HCT116 (cell line): ENCODE data around the gene RASGRF2. TPM values are rescaled to one million over a fixed set of nuclear protein-coding genes. Genes with fewer than 3 reads are reported as not detected.

Experiments
- ATAC-seq: fragments of 200-7000 bp; cut with Tn5 transposase; 2 replicates; pipeline ENCODE4 v1.9.1; 2020; ENCODE audit warnings: mild to moderate bottlenecking, moderate library complexity
- BruUV-seq: library from RNA; stranded (reverse); fragments of 400-500 nt; replicated peaks from 2 replicates; lab custom pipeline; 2021; lab: Mats Ljungman, UMichigan
- CTCF ChIA-PET: fragments of 300-600 bp; sonication (Branson Sonifier 250); formaldehyde crosslinking; loops from one replicate; lab custom pipeline; 2021; ENCODE audit warnings: antibody characterized with exemption; lab: Charles Lee
- POLR2A ChIA-PET: fragments of 300-600, 350-600 bp; sonication (Branson Sonifier 250); formaldehyde crosslinking; loops from one replicate; lab custom pipeline; 2021; ENCODE audit warnings: antibody characterized with exemption; lab: Charles Lee
- RAD21 ChIA-PET, 2 experiments: fragments of 300-600 bp; sonication (Branson Sonifier 250); formaldehyde crosslinking; loops; one replicate each; lab custom pipeline; 2023; ENCODE audit warnings: low total read pairs in 2 of 2; ENCODE audit not compliant: uncharacterized antibody in 2 of 2, unreplicated experiment in 2 of 2, low non-redundant PET in 1 of 2; lab: Charles Lee
- DNase-seq: peaks from one replicate; pipeline ENCODE4 v3.0.0-alpha.2; 2010; ENCODE audit warnings: low read depth, low spot score
- H2AFZ ChIP-seq: fragments of 200-600 bp; shearing (Covaris generic), sonication (generic); 2 replicates; pipeline ENCODE4 v1.6.1; 2017; ENCODE audit warnings: low read depth, mixed run types, mixed read lengths, antibody characterized with exemption, low read length; ENCODE audit not compliant: poor library complexity, severe bottlenecking
- H3K27ac ChIP-seq: 2 replicates; pipeline ENCODE4 v1.5.1; 2012; ENCODE audit warnings: low read depth, low read length
- H3K27me3 ChIP-seq: fragments of 200-600 bp; sonication (generic); 2 replicates; pipeline ENCODE4 v1.6.1; 2016; ENCODE audit warnings: mixed run types, low read length, mixed read lengths; ENCODE audit not compliant: insufficient read depth
- H3K36me3 ChIP-seq, 2 experiments: fragments of 200-500 bp in 1 of 2; fragments of 200-600 bp in 1 of 2; sonication (Bioruptor generic) in 1 of 2; sonication (generic) in 1 of 2; 2 replicates each; pipeline versions ENCODE4 v1.5.1 to v1.6.1; 2014 to 2016; ENCODE audit warnings: low read length in 2 of 2, inconsistent platforms in 1 of 2, mixed read lengths in 1 of 2, mixed run types in 1 of 2; ENCODE audit not compliant: insufficient read depth in 2 of 2, control insufficient read depth in 1 of 2
- H3K4me1 ChIP-seq, 2 experiments: fragments of 200-600 bp in 1 of 2; sonication (generic) in 1 of 2; 2 replicates each; pipeline versions ENCODE4 v1.5.1 to v1.6.1; 2012 to 2017; ENCODE audit warnings: low read length in 2 of 2, inconsistent platforms in 1 of 2, mild to moderate bottlenecking in 1 of 2, mixed read lengths in 1 of 2, mixed run types in 1 of 2, moderate library complexity in 1 of 2; ENCODE audit not compliant: insufficient read depth in 2 of 2, control insufficient read depth in 1 of 2
- H3K4me2 ChIP-seq: fragments of 200-600 bp; sonication (generic); 2 replicates; pipeline ENCODE4 v1.6.1; 2017; ENCODE audit warnings: mixed run types, low read length, mixed read lengths
- H3K4me3 ChIP-seq, 2 experiments: fragments of 200-600 bp in 1 of 2; sonication (generic) in 1 of 2; replicated peaks in 1 of 2; 2 replicates each; pipeline ENCODE4 v1.5.1; 2011 to 2016; ENCODE audit warnings: low read length in 2 of 2, control low read depth in 1 of 2, low read depth in 1 of 2, mild to moderate bottlenecking in 1 of 2, mixed read lengths in 1 of 2, mixed run types in 1 of 2
- H3K79me2 ChIP-seq: fragments of 200-600 bp; sonication (generic); 2 replicates; pipeline ENCODE4 v1.6.1; 2017; ENCODE audit warnings: mild to moderate bottlenecking, mixed run types, low read length, moderate library complexity, mixed read lengths; ENCODE audit not compliant: insufficient read depth
- H3K9ac ChIP-seq: fragments of 200-600 bp; sonication (generic); 2 replicates; pipeline ENCODE4 v1.6.1; 2016; ENCODE audit warnings: low read length, mixed read lengths
- H3K9me2 ChIP-seq: fragments of 200-600 bp; sonication (generic), shearing (Covaris generic); 2 replicates; pipeline ENCODE4 v1.6.1; 2017; ENCODE audit warnings: mixed run types, mild to moderate bottlenecking, moderate library complexity; ENCODE audit not compliant: insufficient read depth
- H3K9me3 ChIP-seq, 2 experiments: fragments of 200-500 bp in 1 of 2; fragments of 200-600 bp in 1 of 2; sonication (Bioruptor generic) in 1 of 2; sonication (generic) in 1 of 2; 2 replicates each; pipeline ENCODE4 v1.6.1; 2014 to 2017; ENCODE audit warnings: low read length in 2 of 2, mixed read lengths in 2 of 2, inconsistent platforms in 1 of 2, low read depth in 1 of 2, mild to moderate bottlenecking in 1 of 2, mixed run types in 1 of 2, moderate library complexity in 1 of 2; ENCODE audit not compliant: control insufficient read depth in 1 of 2, insufficient read depth in 1 of 2
- H4K20me1 ChIP-seq: fragments of 200-600 bp; sonication (generic), shearing (Covaris generic); 2 replicates; pipeline ENCODE4 v1.6.1; 2017; ENCODE audit warnings: mixed run types, mild to moderate bottlenecking, moderate library complexity; ENCODE audit not compliant: insufficient read depth
- ATF3 ChIP-seq: IDR thresholded peaks from 2 replicates; pipeline ENCODE4 v1.6.1; 2012
- CBX3 ChIP-seq: IDR thresholded peaks from 2 replicates; pipeline ENCODE4 v1.6.1; 2012; ENCODE audit warnings: low read depth
- EGR1 ChIP-seq: IDR thresholded peaks from 2 replicates; pipeline ENCODE4 v1.6.1; 2012; ENCODE audit warnings: low read depth
- FOSL1 ChIP-seq: IDR thresholded peaks from 2 replicates; pipeline ENCODE4 v1.6.1; 2012; ENCODE audit warnings: low read depth
- JUND ChIP-seq: IDR thresholded peaks from 2 replicates; pipeline ENCODE4 v1.6.1; 2012
- POLR2AphosphoS5 ChIP-seq: IDR thresholded peaks from 2 replicates; pipeline ENCODE4 v1.6.1; 2011; ENCODE audit warnings: mild to moderate bottlenecking, low read depth, low read length, moderate library complexity
- RAD21 ChIP-seq: IDR thresholded peaks from 2 replicates; pipeline ENCODE4 v1.6.1; 2012; ENCODE audit warnings: low read depth, mild to moderate bottlenecking
- TCF7L2 ChIP-seq: IDR thresholded peaks from 2 replicates; pipeline ENCODE4 v1.7.0; 2011; ENCODE audit warnings: borderline replicate concordance, inconsistent platforms; ENCODE audit not compliant: insufficient read depth, insufficient read length; ENCODE audit errors: extremely low read depth
- ZBTB33 ChIP-seq: IDR thresholded peaks from 2 replicates; pipeline ENCODE4 v1.6.1; 2011; ENCODE audit warnings: mild to moderate bottlenecking, low read length, moderate library complexity; ENCODE audit not compliant: insufficient replicate concordance; ENCODE audit errors: extremely low read depth
- intact Hi-C: fragments of 100-400 bp; cut with micrococcal nuclease; formaldehyde crosslinking; loops from 2 replicates; pipeline ENCODE4 v1.10.0; 2022
- total RNA-seq: library from RNA; stranded (reverse); gene quantifications from one replicate; pipeline ENCODE4 v1.2.1, GENCODE V29; 2021; ENCODE audit not compliant: unreplicated experiment

Gene RASGRF2
- total RNA-seq, 1 experiment from 2014 or later = 0.05 TPM

GRCh38 chr5:80919678-80920196 lies 40.4 kb upstream of the RASGRF2 start:
- no peak for DNase-seq
- no peak for ATAC-seq
- no peak overlapping the region for H3K4me2 ChIP-seq

GRCh38 chr5:80920333-80920732 lies 39.8 kb upstream of the RASGRF2 start:
- H3K27me3 ChIP-seq = no peaks in the 10 kb centered on the region
- no peaks in the 10 kb centered on the region for H3K9me3 ChIP-seq
- no peak for DNase-seq
- no peaks in the 10 kb centered on the region for H3K36me3 ChIP-seq
- intact Hi-C loops = no loop called here
- H3K79me2 ChIP-seq = no peaks in the 10 kb centered on the region
- no peak for ATAC-seq
- no peak overlapping the region for H2AFZ ChIP-seq
- CTCF ChIA-PET = no interaction called here
- no peaks in the 10 kb centered on the region for H4K20me1 ChIP-seq
- H3K4me1 ChIP-seq = no peaks in the 10 kb centered on the region
- TF ChIP-seq TCF7L2 (no peak), JUND (no peak), CBX3 (no peak), EGR1 (no peak), FOSL1 (no peak), POLR2AphosphoS5 (no peak), ZBTB33 (no peak), RAD21 (no peak)
- POLR2A ChIA-PET = no interaction called here
- RAD21 ChIA-PET = no interaction called here
- H3K4me2 ChIP-seq = no peak overlapping the region
- H3K4me3 ChIP-seq = no peak overlapping the region
- no peak overlapping the region for H3K9ac ChIP-seq
- BruUV-seq = no TSS peak
- H3K9me2 ChIP-seq = no peaks in the 10 kb centered on the region
- H3K27ac ChIP-seq = no peak overlapping the region

More at GRCh38 chr5:80919678-80920196, 40.4 kb upstream of the RASGRF2 start:
- H3K79me2 ChIP-seq = no peaks in the 10 kb centered on the region
- no TSS peak for BruUV-seq
- no peak for TF ChIP-seq ATF3
- TF ChIP-seq, all 23 proteins: peak for 0
- Histone ChIP-seq H2AFZ (no peak overlapping the region), H3K27ac (no peak overlapping the region), H3K27me3 (no peaks in the 10 kb centered on the region), H3K4me1 (no peaks in the 10 kb centered on the region), H3K36me3 (no peaks in the 10 kb centered on the region), H3K9me3 (no peaks in the 10 kb centered on the region), H3K4me3 (no peak overlapping the region), H4K20me1 (no peaks in the 10 kb centered on the region), H3K9ac (no peak overlapping the region), H3K9me2 (no peaks in the 10 kb centered on the region)
- ChIA-PET CTCF (no interaction called here), POLR2A (no interaction called here), RAD21 (no interaction called here)
- intact Hi-C loops = no loop called here
